ENCODE results near the gene TAOK1.

TAOK1 gene

DNA sequence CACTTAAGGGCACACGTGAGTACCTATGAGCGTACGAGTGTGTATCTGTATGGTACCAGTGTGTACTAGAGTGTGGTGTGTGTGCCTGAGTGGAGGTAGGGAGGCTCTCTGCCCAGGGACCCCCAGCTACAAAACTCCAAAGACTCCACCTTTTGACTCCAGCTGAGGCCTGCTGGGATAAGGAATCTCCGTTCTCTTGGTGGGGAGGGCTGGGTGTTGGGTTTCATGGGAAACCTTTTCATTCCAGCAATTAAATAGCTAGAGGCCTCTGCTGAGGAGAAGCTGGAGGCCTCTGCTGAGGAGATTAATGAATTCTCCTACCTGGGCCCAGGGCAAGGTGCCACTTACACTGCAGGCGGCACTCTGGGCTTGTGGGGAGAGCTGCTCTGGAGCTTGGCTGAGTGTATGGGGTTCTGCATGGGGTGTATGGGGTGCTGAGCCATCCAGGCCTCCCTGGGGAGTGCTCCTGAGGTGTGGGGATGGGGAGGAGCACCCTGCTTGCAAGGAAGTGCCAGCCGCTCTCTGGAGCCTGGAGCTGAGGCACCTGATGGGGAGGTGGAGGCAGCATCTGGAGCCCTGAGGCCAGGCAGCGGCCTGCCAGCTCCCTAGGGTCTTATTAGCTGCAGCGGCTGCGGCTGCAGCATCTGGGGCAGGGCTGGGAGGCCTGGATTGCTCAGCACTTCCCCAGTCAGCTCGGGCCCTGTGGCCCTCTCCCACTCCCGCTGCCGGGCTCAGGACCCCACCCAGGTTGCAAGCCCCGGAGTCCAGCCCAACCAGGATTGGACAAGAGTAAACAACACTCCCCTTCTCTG lies 207.4 kb downstream of the TAOK1 start:
- no peak overlapping the region for H3K9ac ChIP-seq (ENCODE audit: low read depth, low read length, poor library complexity, severe bottlenecking)
- no peaks in the 10 kb centered on the region for H3K9me2 ChIP-seq (replicated peaks; ENCODE audit: low read depth, low read length)
- no peak overlapping the region for H3K4me2 ChIP-seq (ENCODE audit: low read depth, low read length, poor library complexity, severe bottlenecking)
- no peaks in the 10 kb centered on the region for H3K9me3 ChIP-seq (ENCODE audit: insufficient read depth, low read depth, low read length)
- no peaks in the 10 kb centered on the region for H4K20me1 ChIP-seq (ENCODE audit: insufficient read depth, low read length, poor library complexity, severe bottlenecking)
- no peaks in the 10 kb centered on the region for H3K79me2 ChIP-seq (ENCODE audit: insufficient read depth, low read length)
- no peaks in the 10 kb centered on the region for H3F3A ChIP-seq (ENCODE audit: low read depth)
- H3K27me3 ChIP-seq (ENCODE audit: insufficient read depth, low read length, poor library complexity, severe bottlenecking): no peaks in the 10 kb centered on the region
- H2AFZ ChIP-seq (ENCODE audit: low read length): no peak overlapping the region
- H3K4me3 ChIP-seq (ENCODE audit: low read length, poor library complexity, severe bottlenecking): no peak overlapping the region
- H3K4me1 ChIP-seq (ENCODE audit: insufficient read depth, low read length, poor library complexity, severe bottlenecking): peaks cover 7% of the 10 kb centered on the region
- no peaks in the 10 kb centered on the region for H3K36me3 ChIP-seq (ENCODE audit: insufficient read depth, low read length)
- no peak for TF ChIP-seq EZH2phosphoT487 (IDR thresholded peaks at IDR 0.05; ENCODE audit: borderline replicate concordance)
- TF ChIP-seq, protein P1, sequence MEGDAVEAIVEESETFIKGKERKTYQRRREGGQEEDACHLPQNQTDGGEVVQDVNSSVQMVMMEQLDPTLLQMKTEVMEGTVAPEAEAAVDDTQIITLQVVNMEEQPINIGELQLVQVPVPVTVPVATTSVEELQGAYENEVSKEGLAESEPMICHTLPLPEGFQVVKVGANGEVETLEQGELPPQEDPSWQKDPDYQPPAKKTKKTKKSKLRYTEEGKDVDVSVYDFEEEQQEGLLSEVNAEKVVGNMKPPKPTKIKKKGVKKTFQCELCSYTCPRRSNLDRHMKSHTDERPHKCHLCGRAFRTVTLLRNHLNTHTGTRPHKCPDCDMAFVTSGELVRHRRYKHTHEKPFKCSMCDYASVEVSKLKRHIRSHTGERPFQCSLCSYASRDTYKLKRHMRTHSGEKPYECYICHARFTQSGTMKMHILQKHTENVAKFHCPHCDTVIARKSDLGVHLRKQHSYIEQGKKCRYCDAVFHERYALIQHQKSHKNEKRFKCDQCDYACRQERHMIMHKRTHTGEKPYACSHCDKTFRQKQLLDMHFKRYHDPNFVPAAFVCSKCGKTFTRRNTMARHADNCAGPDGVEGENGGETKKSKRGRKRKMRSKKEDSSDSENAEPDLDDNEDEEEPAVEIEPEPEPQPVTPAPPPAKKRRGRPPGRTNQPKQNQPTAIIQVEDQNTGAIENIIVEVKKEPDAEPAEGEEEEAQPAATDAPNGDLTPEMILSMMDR (conservative IDR thresholded peaks at IDR 0.05; ENCODE audit: low read length): no peak
